Prostate gland (tissue), 2 donors: Measurements from ENCODE around the gene BRD1. TPM values are rescaled to one million over a fixed set of nuclear protein-coding genes. Genes with fewer than 3 reads are reported as not detected.

ENCODE experiments used
- DNase-seq: peaks from one replicate; pipeline ENCODE4 v3.0.0-alpha.2; 2019; ENCODE audit warnings: low spot score
- H3K27ac ChIP-seq, 2 donors: fragments of 200-600 bp; sonication (generic); 2 replicates each; pipeline ENCODE4 v1.5.1; 2017 to 2019
- H3K27me3 ChIP-seq: fragments of 200-600 bp; sonication (generic); replicated peaks from 2 replicates; pipeline ENCODE4 v1.5.1; 2019; ENCODE audit not compliant: insufficient read depth
- H3K36me3 ChIP-seq, 2 donors: fragments of 200-600 bp; sonication (generic); 1 replicate in 1 of 2; 2 replicates in 1 of 2; pipeline versions ENCODE4 v1.5.1 to v1.8.1; 2017 to 2019
- H3K4me1 ChIP-seq: fragments of 200-600 bp; sonication (generic); replicated peaks from 2 replicates; pipeline ENCODE4 v1.5.1; 2019
- H3K4me3 ChIP-seq, 2 donors: fragments of 200-600 bp; sonication (generic); 2 replicates each; pipeline ENCODE4 v1.5.1; 2017 to 2019
- H3K9me3 ChIP-seq: fragments of 200-600 bp; sonication (generic); 2 replicates; pipeline ENCODE4 v1.5.1; 2017
- POLR2A ChIP-seq: fragments of 450-650 bp; IDR thresholded peaks from one replicate; pipeline ENCODE4 v1.6.1; 2016; ENCODE audit warnings: antibody characterized with exemption, mild to moderate bottlenecking
- POLR2AphosphoS5 ChIP-seq: sonication (generic); formaldehyde crosslinking; IDR thresholded peaks from one replicate; pipeline ENCODE4 v1.6.1; 2017; ENCODE audit warnings: antibody characterized with exemption
- WGBS: methylation state at CpG from one replicate; pipeline ENCODE4 v1.1.5; 2018; 5-methylcytosine and 5-hydroxymethylcytosine counted together
- intact Hi-C: fragments of 100-400 bp; cut with DNase I; formaldehyde crosslinking; loops from one replicate; pipeline ENCODE4 v1.14.2; 2022
- total RNA-seq, 2 donors: library from RNA; depleted of rRNA; stranded (reverse); fragments of >200 nt; gene quantifications; one replicate each; pipeline ENCODE4 v1.1.0, GENCODE V29; 2016
- TF ChIP-seq, protein P1 (sequence below), 4 experiments: fragments of 200-600 bp in 2 of 4; fragments of 450-650 bp in 2 of 4; sonication (generic) in 2 of 4; IDR thresholded peaks; 1 replicate in 3 of 4; 2 replicates in 1 of 4; pipeline ENCODE4 v1.5.1; 2016 to 2019; ENCODE audit warnings: antibody characterized with exemption in 4 of 4, mild to moderate bottlenecking in 2 of 4, moderate library complexity in 2 of 4

The BRD1 gene
- total RNA-seq, 2 donors from 2014 or later, result 40.3 to 74.2 TPM

DNA sequence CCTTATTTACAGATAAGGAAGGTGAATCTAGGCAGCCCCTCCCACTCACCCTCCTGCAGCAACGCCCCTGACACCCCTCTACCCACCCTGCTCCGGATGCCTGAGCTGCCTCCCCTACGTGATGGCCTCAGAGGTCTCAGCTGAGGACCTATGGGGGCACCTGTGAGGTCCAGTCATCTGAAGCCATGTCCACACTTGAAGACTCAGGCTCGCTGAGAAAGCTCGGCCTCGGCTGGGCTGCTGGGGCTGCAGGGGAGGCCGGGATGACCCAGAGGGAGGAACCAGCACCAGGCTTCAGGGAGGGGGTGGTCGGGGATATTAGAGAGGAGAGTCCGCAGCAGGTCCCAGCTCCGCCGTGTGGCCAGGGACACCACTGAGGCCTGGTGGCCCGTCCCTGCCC, 92.8 kb downstream of the BRD1 start:
- intact Hi-C loops, result no loop called here
- Histone ChIP-seq H3K36me3 (no peaks in the 10 kb centered on the region), H3K27ac (no peak overlapping the region), H3K4me1 (no peaks in the 10 kb centered on the region), H3K4me3 (no peak overlapping the region), H3K9me3 (no peaks in the 10 kb centered on the region), H3K27me3 (peaks cover 4% of the 10 kb centered on the region)
- TF ChIP-seq, protein P1, sequence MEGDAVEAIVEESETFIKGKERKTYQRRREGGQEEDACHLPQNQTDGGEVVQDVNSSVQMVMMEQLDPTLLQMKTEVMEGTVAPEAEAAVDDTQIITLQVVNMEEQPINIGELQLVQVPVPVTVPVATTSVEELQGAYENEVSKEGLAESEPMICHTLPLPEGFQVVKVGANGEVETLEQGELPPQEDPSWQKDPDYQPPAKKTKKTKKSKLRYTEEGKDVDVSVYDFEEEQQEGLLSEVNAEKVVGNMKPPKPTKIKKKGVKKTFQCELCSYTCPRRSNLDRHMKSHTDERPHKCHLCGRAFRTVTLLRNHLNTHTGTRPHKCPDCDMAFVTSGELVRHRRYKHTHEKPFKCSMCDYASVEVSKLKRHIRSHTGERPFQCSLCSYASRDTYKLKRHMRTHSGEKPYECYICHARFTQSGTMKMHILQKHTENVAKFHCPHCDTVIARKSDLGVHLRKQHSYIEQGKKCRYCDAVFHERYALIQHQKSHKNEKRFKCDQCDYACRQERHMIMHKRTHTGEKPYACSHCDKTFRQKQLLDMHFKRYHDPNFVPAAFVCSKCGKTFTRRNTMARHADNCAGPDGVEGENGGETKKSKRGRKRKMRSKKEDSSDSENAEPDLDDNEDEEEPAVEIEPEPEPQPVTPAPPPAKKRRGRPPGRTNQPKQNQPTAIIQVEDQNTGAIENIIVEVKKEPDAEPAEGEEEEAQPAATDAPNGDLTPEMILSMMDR (IDR thresholded peaks at IDR 0.05), result no peak
- TF ChIP-seq POLR2AphosphoS5, result no peak
- no peak for TF ChIP-seq POLR2A
- WGBS, result 75% methylated on average over 12 of the region's 12 CpGs
- DNase-seq, result no peak

DNA sequence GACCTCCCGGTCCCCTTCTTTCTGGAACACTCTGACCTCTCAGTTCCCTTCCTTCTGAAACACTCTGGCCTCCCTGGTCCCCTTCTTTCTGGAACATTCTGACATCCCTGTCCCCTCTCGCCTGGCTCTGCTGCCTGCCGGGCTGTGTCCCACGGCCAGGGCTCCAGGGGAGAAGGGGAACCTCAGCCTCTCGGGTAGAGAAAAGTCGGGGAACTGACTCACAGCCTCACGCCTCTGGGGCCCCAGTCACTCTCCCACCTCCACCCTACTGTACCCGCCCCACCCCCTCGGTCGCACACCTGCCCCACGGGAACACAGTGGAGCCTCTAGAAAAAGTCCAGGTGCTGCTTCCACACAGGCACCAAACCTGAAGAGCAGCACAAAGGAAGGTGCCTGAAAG, 93.3 kb downstream of the BRD1 start:
- 86% methylated on average over 11 of the region's 11 CpGs for WGBS
- Histone ChIP-seq H3K27ac (no peak overlapping the region), H3K9me3 (no peaks in the 10 kb centered on the region), H3K36me3 (no peaks in the 10 kb centered on the region), H3K4me3 (no peak overlapping the region), H3K27me3 (peaks cover 4% of the 10 kb centered on the region), H3K4me1 (no peaks in the 10 kb centered on the region)
- TF ChIP-seq, protein P1 (IDR thresholded peaks at IDR 0.05), result no peak
- no peak for TF ChIP-seq POLR2AphosphoS5
- no peak for TF ChIP-seq POLR2A
- intact Hi-C loops, result no loop called here
- no peak for DNase-seq

DNA sequence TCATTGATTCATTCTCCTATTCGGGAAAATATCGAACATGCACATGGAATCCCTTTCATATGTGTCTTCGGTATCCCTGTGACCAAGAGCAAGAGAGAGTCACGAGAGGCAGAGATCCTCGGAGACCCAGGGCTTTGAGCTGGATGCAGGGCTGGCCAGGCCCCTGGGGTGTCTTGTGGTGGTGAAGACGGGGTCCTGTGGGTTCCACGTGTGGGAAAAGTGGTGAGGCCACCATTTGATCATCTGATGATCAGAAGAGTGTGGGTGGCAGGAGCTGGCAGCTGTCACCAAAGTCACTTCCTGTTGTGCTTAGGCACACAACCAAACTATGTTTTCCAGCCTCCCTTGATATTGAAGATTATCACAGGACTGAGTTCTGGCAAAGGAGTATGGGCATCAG, 94.0 kb downstream of the BRD1 start:
- intact Hi-C loops, result no loop called here
- Histone ChIP-seq H3K27ac (no peak overlapping the region), H3K27me3 (peaks cover 4% of the 10 kb centered on the region), H3K4me3 (no peak overlapping the region), H3K4me1 (no peaks in the 10 kb centered on the region), H3K36me3 (no peaks in the 10 kb centered on the region), H3K9me3 (no peaks in the 10 kb centered on the region)
- WGBS, result 91% methylated on average over 7 of the region's 7 CpGs
- no peak for DNase-seq
- TF ChIP-seq POLR2A, result no peak
- no peak for TF ChIP-seq POLR2AphosphoS5
- TF ChIP-seq, protein P1 (IDR thresholded peaks at IDR 0.05), result no peak

- intact Hi-C loops, result no loop called here
- no peaks in the 10 kb centered on the region for H3K36me3 ChIP-seq
- H3K27me3 ChIP-seq, result peaks cover 4% of the 10 kb centered on the region
- TF ChIP-seq, protein P1 (IDR thresholded peaks at IDR 0.05), result no peak
- TF ChIP-seq POLR2A (no peak), POLR2AphosphoS5 (no peak)
- H3K4me3 ChIP-seq, result no peak overlapping the region
- no peak overlapping the region for H3K27ac ChIP-seq
- WGBS, result 91% methylated on average over 9 of the region's 9 CpGs
- H3K9me3 ChIP-seq, result no peaks in the 10 kb centered on the region
- no peaks in the 10 kb centered on the region for H3K4me1 ChIP-seq
- no peak for DNase-seq
These were observed 97.0 kb downstream of the BRD1 start for GRCh38 chr22:49730656-49731055.

GRCh38 chr22:49728570-49729271, 99.0 kb downstream of the BRD1 start:
- intact Hi-C loops, result no loop called here
- no peak overlapping the region for H3K27ac ChIP-seq
- H3K36me3 ChIP-seq, result no peaks in the 10 kb centered on the region
- no peak for TF ChIP-seq POLR2AphosphoS5
- TF ChIP-seq, protein P1 (IDR thresholded peaks at IDR 0.05), result no peak
- TF ChIP-seq POLR2A, result no peak
- peaks cover 9% of the 10 kb centered on the region for H3K27me3 ChIP-seq
- no peaks in the 10 kb centered on the region for H3K9me3 ChIP-seq
- WGBS, result 66% methylated on average over 31 of the region's 31 CpGs
- no peak overlapping the region for H3K4me3 ChIP-seq
- H3K4me1 ChIP-seq, result no peaks in the 10 kb centered on the region
- DNase-seq, result no peak
